Prostate gland (tissue), 2 donors: ENCODE data around the gene ITPKB. TPM values are rescaled to one million over a fixed set of nuclear protein-coding genes. Genes with fewer than 3 reads are reported as not detected.
A peak's percentile ranks its signal among the peaks of the same experiment; 100 is the strongest.

Source experiments
- DNase-seq: peaks from one replicate; pipeline ENCODE4 v3.0.0-alpha.2; 2019; ENCODE audit warnings: low spot score
- H3K27ac ChIP-seq, 2 donors: fragments of 200-600 bp; sonication (generic); 2 replicates each; pipeline ENCODE4 v1.5.1; 2017 to 2019
- H3K27me3 ChIP-seq: fragments of 200-600 bp; sonication (generic); replicated peaks from 2 replicates; pipeline ENCODE4 v1.5.1; 2019; ENCODE audit not compliant: insufficient read depth
- H3K36me3 ChIP-seq, 2 donors: fragments of 200-600 bp; sonication (generic); 1 replicate in 1 of 2; 2 replicates in 1 of 2; pipeline versions ENCODE4 v1.5.1 to v1.8.1; 2017 to 2019
- H3K4me1 ChIP-seq: fragments of 200-600 bp; sonication (generic); replicated peaks from 2 replicates; pipeline ENCODE4 v1.5.1; 2019
- H3K4me3 ChIP-seq, 2 donors: fragments of 200-600 bp; sonication (generic); 2 replicates each; pipeline ENCODE4 v1.5.1; 2017 to 2019
- H3K9me3 ChIP-seq: fragments of 200-600 bp; sonication (generic); 2 replicates; pipeline ENCODE4 v1.5.1; 2017
- CTCF ChIP-seq, 4 experiments: fragments of 200-600 bp in 2 of 4; fragments of 450-650 bp in 2 of 4; sonication (generic) in 2 of 4; IDR thresholded peaks; 1 replicate in 3 of 4; 2 replicates in 1 of 4; pipeline ENCODE4 v1.5.1; 2016 to 2019; ENCODE audit warnings: antibody characterized with exemption in 4 of 4, mild to moderate bottlenecking in 2 of 4, moderate library complexity in 2 of 4
- POLR2A ChIP-seq: fragments of 450-650 bp; IDR thresholded peaks from one replicate; pipeline ENCODE4 v1.6.1; 2016; ENCODE audit warnings: antibody characterized with exemption, mild to moderate bottlenecking
- POLR2AphosphoS5 ChIP-seq: sonication (generic); formaldehyde crosslinking; IDR thresholded peaks from one replicate; pipeline ENCODE4 v1.6.1; 2017; ENCODE audit warnings: antibody characterized with exemption
- WGBS: methylation state at CpG from one replicate; pipeline ENCODE4 v1.1.5; 2018; 5-methylcytosine and 5-hydroxymethylcytosine counted together
- intact Hi-C: fragments of 100-400 bp; cut with DNase I; formaldehyde crosslinking; loops from one replicate; pipeline ENCODE4 v1.14.2; 2022
- total RNA-seq, 2 donors: library from RNA; depleted of rRNA; stranded (reverse); fragments of >200 nt; gene quantifications; one replicate each; pipeline ENCODE4 v1.1.0, GENCODE V29; 2016

ITPKB gene
- total RNA-seq, 2 donors from 2014 or later, result 47.5 to 49.2 TPM

DNA sequence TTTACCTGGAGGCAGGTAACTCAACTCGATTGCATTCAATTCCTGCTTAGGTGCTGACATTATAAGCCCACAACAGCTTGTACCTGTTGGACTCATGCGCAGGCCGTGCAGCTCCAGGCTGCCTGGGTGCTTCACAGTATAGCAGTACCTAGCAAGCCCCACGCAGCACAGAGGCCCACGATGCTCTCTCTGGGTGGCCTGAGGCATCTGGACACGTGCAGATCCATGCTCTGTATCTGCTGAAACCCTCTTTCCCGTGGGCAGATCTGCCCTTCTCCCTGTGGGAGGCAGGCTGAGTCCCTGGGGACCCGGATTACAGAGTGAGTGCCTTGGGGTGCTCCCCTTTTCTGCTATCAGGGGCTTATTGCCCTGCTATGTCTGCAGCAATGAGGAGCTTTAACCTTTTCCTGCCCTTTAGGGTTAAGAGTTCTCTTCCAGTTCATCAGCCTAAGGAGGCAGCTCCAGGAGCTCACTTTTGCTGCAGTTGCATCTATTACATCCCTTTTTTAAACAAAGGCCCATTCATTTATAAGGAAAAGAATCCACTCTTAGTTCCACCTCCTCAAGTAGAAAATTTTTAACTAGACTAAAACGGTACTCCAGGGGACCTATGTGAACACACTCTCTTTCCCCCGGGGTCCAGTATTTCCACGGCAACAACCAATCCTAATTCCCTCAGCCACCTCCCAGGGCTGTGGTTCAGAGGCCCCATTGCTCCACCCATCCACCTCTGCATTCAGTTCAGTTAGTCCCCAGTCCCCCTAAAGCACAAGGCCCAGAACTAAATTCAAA, 19.3 kb downstream of the ITPKB start:
- 62% methylated on average over 11 of the region's 11 CpGs for WGBS
- no peak for TF ChIP-seq POLR2AphosphoS5
- no peak for TF ChIP-seq POLR2A
- no peaks in the 10 kb centered on the region for H3K36me3 ChIP-seq
- no peak overlapping the region for H3K27ac ChIP-seq
- intact Hi-C loops, result no loop called here
- DNase-seq, result no peak
- no peaks in the 10 kb centered on the region for H3K27me3 ChIP-seq
- H3K4me1 ChIP-seq, result peaks cover 10% of the 10 kb centered on the region
- no peaks in the 10 kb centered on the region for H3K9me3 ChIP-seq
- H3K4me3 ChIP-seq, result no peak overlapping the region

DNA sequence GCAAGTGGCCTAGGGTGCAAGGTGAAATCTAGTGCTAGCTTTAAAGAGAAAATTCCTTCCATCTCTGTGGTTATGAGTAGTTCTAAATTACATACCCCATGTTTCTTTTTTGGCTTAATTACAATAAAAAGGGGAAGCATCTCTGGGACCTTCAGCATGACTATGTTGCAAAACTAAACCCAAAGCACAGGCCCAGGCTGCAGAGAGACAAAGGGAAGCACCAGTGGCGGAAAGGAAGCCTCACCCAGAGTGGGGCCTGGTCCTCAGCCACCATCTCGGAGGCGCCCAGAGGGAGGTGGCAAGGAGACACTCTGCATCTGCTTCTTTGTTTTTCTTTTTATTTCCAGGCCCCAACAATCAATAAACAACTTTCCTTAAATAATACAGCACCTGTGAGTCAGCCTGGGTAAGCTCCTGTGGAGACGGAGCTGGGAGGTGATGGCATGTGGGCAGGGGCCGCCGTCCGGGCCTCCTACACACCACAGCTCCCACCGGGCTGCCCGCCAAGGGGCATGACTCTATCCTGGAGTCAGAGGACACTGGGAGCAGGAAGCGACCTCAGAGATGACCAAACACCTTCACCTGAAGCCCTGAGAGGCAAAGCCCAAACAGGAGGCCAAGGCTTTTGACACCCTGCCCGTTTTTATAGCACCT, 21.7 kb downstream of the ITPKB start:
- 86% methylated on average over 11 of the region's 11 CpGs for WGBS
- no peaks in the 10 kb centered on the region for H3K27me3 ChIP-seq
- no peaks in the 10 kb centered on the region for H3K36me3 ChIP-seq
- H3K4me3 ChIP-seq, result no peak overlapping the region
- H3K4me1 ChIP-seq, result no peaks in the 10 kb centered on the region
- TF ChIP-seq CTCF (IDR thresholded peaks at IDR 0.05) (no peak), POLR2A (no peak), POLR2AphosphoS5 (no peak)
- intact Hi-C loops, result no loop called here
- H3K27ac ChIP-seq, result no peak overlapping the region
- no peak for DNase-seq
- no peaks in the 10 kb centered on the region for H3K9me3 ChIP-seq

GRCh38 chr1:226716577-226716976, 22.5 kb downstream of the ITPKB start:
- Histone ChIP-seq H3K4me3 (no peak overlapping the region), H3K36me3 (no peaks in the 10 kb centered on the region), H3K9me3 (no peaks in the 10 kb centered on the region), H3K4me1 (no peaks in the 10 kb centered on the region), H3K27ac (no peak overlapping the region), H3K27me3 (no peaks in the 10 kb centered on the region)
- TF ChIP-seq CTCF (IDR thresholded peaks at IDR 0.05) (no peak), POLR2AphosphoS5 (no peak), POLR2A (no peak)
- intact Hi-C loops, result no loop called here
- whole genome bisulfite sequencing, result 82% methylated on average over 3 of the region's 3 CpGs
- no peak for DNase-seq

- H3K27me3 ChIP-seq, result no peaks in the 10 kb centered on the region
- H3K9me3 ChIP-seq, result no peaks in the 10 kb centered on the region
- no peak overlapping the region for H3K4me3 ChIP-seq
- no peak for DNase-seq
- intact Hi-C loops, result no loop called here
- peak overlapping the region in 1 of 2 donors; percentile 42 for H3K27ac ChIP-seq
- no peaks in the 10 kb centered on the region for H3K36me3 ChIP-seq
- peaks cover 9% of the 10 kb centered on the region for H3K4me1 ChIP-seq
- TF ChIP-seq POLR2A (no peak), POLR2AphosphoS5 (no peak), CTCF (IDR thresholded peaks at IDR 0.05) (no peak)
These were observed 24.9 kb downstream of the ITPKB start for GRCh38 chr1:226714148-226714547.

DNA sequence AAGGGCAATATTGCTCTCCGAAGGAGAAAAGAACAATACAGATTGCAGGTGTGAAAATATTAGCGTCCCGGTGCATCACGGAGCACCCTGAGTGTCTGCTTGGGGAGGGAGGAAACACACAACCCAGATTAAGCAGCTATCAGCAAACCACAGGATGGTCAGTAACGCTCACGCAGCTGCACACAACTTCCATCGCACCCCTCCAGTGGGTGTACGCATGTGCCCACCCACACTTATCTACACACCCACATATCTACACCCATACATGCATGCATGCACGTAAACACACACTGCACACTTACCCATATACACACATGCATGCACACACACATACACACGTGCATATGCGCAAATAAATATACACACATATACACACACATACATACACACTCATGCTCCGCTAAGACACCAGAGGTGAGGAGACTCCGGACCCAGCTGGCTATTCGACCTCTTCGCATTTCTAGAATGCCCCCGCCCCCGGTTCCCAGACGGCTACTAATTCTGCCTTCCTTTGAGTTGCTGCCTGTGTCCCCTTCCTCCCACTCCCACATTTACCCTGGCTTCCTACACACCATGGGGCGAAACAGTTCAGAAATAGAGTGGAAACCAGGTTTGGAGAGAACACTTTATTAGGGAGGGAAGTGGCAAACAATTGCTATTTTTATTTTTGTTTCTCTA, 26.2 kb downstream of the ITPKB start:
- Histone ChIP-seq H3K9me3 (no peaks in the 10 kb centered on the region), H3K4me1 (peaks cover 14% of the 10 kb centered on the region), H3K36me3 (no peaks in the 10 kb centered on the region), H3K27ac (peak overlapping the region; percentile 10 to 42), H3K4me3 (no peak overlapping the region), H3K27me3 (no peaks in the 10 kb centered on the region)
- TF ChIP-seq CTCF (IDR thresholded peaks at IDR 0.05), result no peak
- DNase-seq, result no peak
- intact Hi-C loops, result no loop called here
- 76% methylated on average over 19 of the region's 19 CpGs for WGBS
